ENCODE data around the gene EYS.

DNA sequence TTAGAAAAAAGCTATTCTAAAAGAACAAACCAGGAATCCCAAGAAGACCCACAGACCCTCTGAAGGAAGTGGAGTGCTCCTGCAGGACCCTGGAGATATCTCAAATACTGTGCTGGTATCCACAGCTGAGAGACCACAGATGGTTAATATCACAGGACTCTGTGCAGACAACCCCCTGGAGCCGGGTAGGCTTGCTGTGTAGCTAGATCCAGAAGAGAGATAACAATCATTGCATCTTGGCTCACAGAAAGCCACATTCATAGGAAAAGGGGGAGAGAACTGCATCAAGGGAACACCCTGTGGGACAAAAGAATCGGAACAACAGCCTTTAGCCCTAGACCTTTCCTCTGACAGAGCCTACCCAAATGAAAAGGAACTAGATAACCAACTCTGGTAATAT, 1381.9 kb downstream of the EYS start:
- no peak for TF ChIP-seq POLR2A (IDR thresholded peaks at IDR 0.05; ENCODE audit: extremely low read depth, insufficient read length)
- TF ChIP-seq, protein P1, sequence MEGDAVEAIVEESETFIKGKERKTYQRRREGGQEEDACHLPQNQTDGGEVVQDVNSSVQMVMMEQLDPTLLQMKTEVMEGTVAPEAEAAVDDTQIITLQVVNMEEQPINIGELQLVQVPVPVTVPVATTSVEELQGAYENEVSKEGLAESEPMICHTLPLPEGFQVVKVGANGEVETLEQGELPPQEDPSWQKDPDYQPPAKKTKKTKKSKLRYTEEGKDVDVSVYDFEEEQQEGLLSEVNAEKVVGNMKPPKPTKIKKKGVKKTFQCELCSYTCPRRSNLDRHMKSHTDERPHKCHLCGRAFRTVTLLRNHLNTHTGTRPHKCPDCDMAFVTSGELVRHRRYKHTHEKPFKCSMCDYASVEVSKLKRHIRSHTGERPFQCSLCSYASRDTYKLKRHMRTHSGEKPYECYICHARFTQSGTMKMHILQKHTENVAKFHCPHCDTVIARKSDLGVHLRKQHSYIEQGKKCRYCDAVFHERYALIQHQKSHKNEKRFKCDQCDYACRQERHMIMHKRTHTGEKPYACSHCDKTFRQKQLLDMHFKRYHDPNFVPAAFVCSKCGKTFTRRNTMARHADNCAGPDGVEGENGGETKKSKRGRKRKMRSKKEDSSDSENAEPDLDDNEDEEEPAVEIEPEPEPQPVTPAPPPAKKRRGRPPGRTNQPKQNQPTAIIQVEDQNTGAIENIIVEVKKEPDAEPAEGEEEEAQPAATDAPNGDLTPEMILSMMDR (IDR thresholded peaks at IDR 0.05; ENCODE audit: low read depth, low read length) = no peak
- TF ChIP-seq MYC (IDR thresholded peaks at IDR 0.05; ENCODE audit: low read depth, low read length) = no peak
